ENCODE measurements around the gene LRRC1. TPM values are rescaled to one million over a fixed set of nuclear protein-coding genes. Genes with fewer than 3 reads are reported as not detected.
"Not testable (repeated sequence)": the region's sequence is repeated elsewhere in the genome, so short reads cannot be mapped to it uniquely, and the experiment has no call there.

The LRRC1 gene
- total and polyA plus RNA-seq, 2 donors = 21.6 to 21.7 TPM

- WGBS = 94% methylated on average over 2 of the region's 2 CpGs
- not testable (repeated sequence) for H3K4me3 ChIP-seq (ENCODE audit: low read length in 2 of 2); H3K27ac ChIP-seq (ENCODE audit: low read depth in 1 of 2, low read length in 1 of 2); H3K4me1 ChIP-seq (ENCODE audit: control insufficient read depth in 2 of 2, insufficient read depth in 2 of 2, low read length in 2 of 2); H3K36me3 ChIP-seq (ENCODE audit: control insufficient read depth in 2 of 2, insufficient read depth in 2 of 2, low read length in 1 of 2); H3K27me3 ChIP-seq (ENCODE audit: control insufficient read depth in 2 of 2, insufficient read depth in 1 of 2, low read length in 1 of 2); DNase-seq (ENCODE audit: low read depth in 6 of 9, low spot score in 9 of 9); H3K9me3 ChIP-seq (ENCODE audit: control insufficient read depth in 2 of 2, insufficient read depth in 1 of 2, low read length in 1 of 2)
Measured at GRCh38 chr6:53776152-53776551, 18.7 kb upstream of the LRRC1 start.

- not testable (repeated sequence) for H3K4me1 ChIP-seq (ENCODE audit: control insufficient read depth in 2 of 2, insufficient read depth in 2 of 2, low read length in 2 of 2); H3K9me3 ChIP-seq (ENCODE audit: control insufficient read depth in 2 of 2, insufficient read depth in 1 of 2, low read length in 1 of 2); DNase-seq (ENCODE audit: low read depth in 6 of 9, low spot score in 9 of 9); H3K4me3 ChIP-seq (ENCODE audit: low read length in 2 of 2); H3K27me3 ChIP-seq (ENCODE audit: control insufficient read depth in 2 of 2, insufficient read depth in 1 of 2, low read length in 1 of 2); H3K36me3 ChIP-seq (ENCODE audit: control insufficient read depth in 2 of 2, insufficient read depth in 2 of 2, low read length in 1 of 2); H3K27ac ChIP-seq (ENCODE audit: low read depth in 1 of 2, low read length in 1 of 2)
Measured at GRCh38 chr6:53784991-53785390, 9.8 kb upstream of the LRRC1 start.

GRCh38 chr6:53786832-53787231, 8.0 kb upstream of the LRRC1 start:
- 97% methylated on average over 1 of the region's 1 CpG for WGBS
- no peaks in the 10 kb centered on the region for H3K27me3 ChIP-seq (ENCODE audit: control insufficient read depth in 2 of 2, insufficient read depth in 1 of 2, low read length in 1 of 2)
- no peaks in the 10 kb centered on the region for H3K4me1 ChIP-seq (ENCODE audit: control insufficient read depth in 2 of 2, insufficient read depth in 2 of 2, low read length in 2 of 2)
- no peaks in the 10 kb centered on the region for H3K9me3 ChIP-seq (ENCODE audit: control insufficient read depth in 2 of 2, insufficient read depth in 1 of 2, low read length in 1 of 2)
- H3K27ac ChIP-seq (ENCODE audit: low read depth in 1 of 2, low read length in 1 of 2) = no peak overlapping the region
- H3K36me3 ChIP-seq (ENCODE audit: control insufficient read depth in 2 of 2, insufficient read depth in 2 of 2, low read length in 1 of 2) = no peaks in the 10 kb centered on the region
- H3K4me3 ChIP-seq (ENCODE audit: low read length in 2 of 2) = no peak overlapping the region
- DNase-seq (ENCODE audit: low read depth in 6 of 9, low spot score in 9 of 9) = no peak

GRCh38 chr6:53790886-53791285, 3.9 kb upstream of the LRRC1 start:
- H3K4me3 ChIP-seq (ENCODE audit: low read length in 2 of 2) = no peak overlapping the region
- H3K9me3 ChIP-seq (ENCODE audit: control insufficient read depth in 2 of 2, insufficient read depth in 1 of 2, low read length in 1 of 2) = peaks cover 0 to 4% of the 10 kb centered on the region in 2 donors
- WGBS = 97% methylated on average over 2 of the region's 2 CpGs
- peaks cover 0 to 2% of the 10 kb centered on the region in 2 donors for H3K27me3 ChIP-seq (ENCODE audit: control insufficient read depth in 2 of 2, insufficient read depth in 1 of 2, low read length in 1 of 2)
- no peak overlapping the region for H3K27ac ChIP-seq (ENCODE audit: low read depth in 1 of 2, low read length in 1 of 2)
- no peaks in the 10 kb centered on the region for H3K36me3 ChIP-seq (ENCODE audit: control insufficient read depth in 2 of 2, insufficient read depth in 2 of 2, low read length in 1 of 2)
- H3K4me1 ChIP-seq (ENCODE audit: control insufficient read depth in 2 of 2, insufficient read depth in 2 of 2, low read length in 2 of 2) = peaks cover 12 to 13% of the 10 kb centered on the region in 2 donors
- no peak for DNase-seq (ENCODE audit: low read depth in 6 of 9, low spot score in 9 of 9)

GRCh38 chr6:53792016-53792415, 2.8 kb upstream of the LRRC1 start:
- Histone ChIP-seq H3K4me3 (ENCODE audit: low read length in 2 of 2) (no peak overlapping the region), H3K4me1 (ENCODE audit: control insufficient read depth in 2 of 2, insufficient read depth in 2 of 2, low read length in 2 of 2) (peaks cover 12 to 20% of the 10 kb centered on the region in 2 donors), H3K36me3 (ENCODE audit: control insufficient read depth in 2 of 2, insufficient read depth in 2 of 2, low read length in 1 of 2) (no peaks in the 10 kb centered on the region), H3K9me3 (ENCODE audit: control insufficient read depth in 2 of 2, insufficient read depth in 1 of 2, low read length in 1 of 2) (peaks cover 0 to 4% of the 10 kb centered on the region in 2 donors), H3K27ac (ENCODE audit: low read depth in 1 of 2, low read length in 1 of 2) (no peak overlapping the region), H3K27me3 (ENCODE audit: control insufficient read depth in 2 of 2, insufficient read depth in 1 of 2, low read length in 1 of 2) (peaks cover 0 to 2% of the 10 kb centered on the region in 2 donors)
- DNase-seq (ENCODE audit: low read depth in 6 of 9, low spot score in 9 of 9) = no peak
- whole genome bisulfite sequencing = 95% methylated on average over 2 of the region's 2 CpGs

GRCh38 chr6:53792973-53793317, 1.9 kb upstream of the LRRC1 start:
- WGBS = 89% methylated on average over 3 of the region's 3 CpGs
- H3K4me3 ChIP-seq (ENCODE audit: low read length in 2 of 2) = peak overlapping the region in 1 of 2 donors; percentile 86
- H3K27me3 ChIP-seq (ENCODE audit: control insufficient read depth in 2 of 2, insufficient read depth in 1 of 2, low read length in 1 of 2) = peaks cover 0 to 2% of the 10 kb centered on the region in 2 donors
- H3K27ac ChIP-seq (ENCODE audit: low read depth in 1 of 2, low read length in 1 of 2) = peak overlapping the region in 1 of 2 donors; percentile 97
- no peak for DNase-seq (ENCODE audit: low read depth in 6 of 9, low spot score in 9 of 9)
- H3K4me1 ChIP-seq (ENCODE audit: control insufficient read depth in 2 of 2, insufficient read depth in 2 of 2, low read length in 2 of 2) = peaks cover 12 to 26% of the 10 kb centered on the region in 2 donors
- peaks cover 0 to 4% of the 10 kb centered on the region in 2 donors for H3K9me3 ChIP-seq (ENCODE audit: control insufficient read depth in 2 of 2, insufficient read depth in 1 of 2, low read length in 1 of 2)
- H3K36me3 ChIP-seq (ENCODE audit: control insufficient read depth in 2 of 2, insufficient read depth in 2 of 2, low read length in 1 of 2) = no peaks in the 10 kb centered on the region

- peaks cover 12 to 28% of the 10 kb centered on the region in 2 donors for H3K4me1 ChIP-seq (ENCODE audit: control insufficient read depth in 2 of 2, insufficient read depth in 2 of 2, low read length in 2 of 2)
- peaks cover 0 to 4% of the 10 kb centered on the region in 2 donors for H3K9me3 ChIP-seq (ENCODE audit: control insufficient read depth in 2 of 2, insufficient read depth in 1 of 2, low read length in 1 of 2)
- WGBS = 1% methylated on average over 25 of the region's 25 CpGs
- no peaks in the 10 kb centered on the region for H3K36me3 ChIP-seq (ENCODE audit: control insufficient read depth in 2 of 2, insufficient read depth in 2 of 2, low read length in 1 of 2)
- DNase-seq (ENCODE audit: low read depth in 6 of 9, low spot score in 9 of 9) = peak in 8 of 9 donors; percentile 36 to 77 (median 54)
- peak overlapping the region; percentile 84 to 86 for H3K4me3 ChIP-seq (ENCODE audit: low read length in 2 of 2)
- H3K27ac ChIP-seq (ENCODE audit: low read depth in 1 of 2, low read length in 1 of 2) = peak overlapping the region; percentile 93 to 97
- H3K27me3 ChIP-seq (ENCODE audit: control insufficient read depth in 2 of 2, insufficient read depth in 1 of 2, low read length in 1 of 2) = peaks cover 0 to 2% of the 10 kb centered on the region in 2 donors
Measured at GRCh38 chr6:53793318-53794136, 1.3 kb upstream of the LRRC1 start.

GRCh38 chr6:53794137-53794719, 577 bp upstream of the LRRC1 start:
- DNase-seq (ENCODE audit: low read depth in 6 of 9, low spot score in 9 of 9) = peak; percentile 83 to 97 (median 91)
- H3K4me3 ChIP-seq (ENCODE audit: low read length in 2 of 2) = peak overlapping the region; percentile 84 to 86
- peak overlapping the region; percentile 93 to 97 for H3K27ac ChIP-seq (ENCODE audit: low read depth in 1 of 2, low read length in 1 of 2)
- H3K9me3 ChIP-seq (ENCODE audit: control insufficient read depth in 2 of 2, insufficient read depth in 1 of 2, low read length in 1 of 2) = peaks cover 0 to 4% of the 10 kb centered on the region in 2 donors
- peaks cover 0 to 2% of the 10 kb centered on the region in 2 donors for H3K27me3 ChIP-seq (ENCODE audit: control insufficient read depth in 2 of 2, insufficient read depth in 1 of 2, low read length in 1 of 2)
- WGBS = under 1% methylated on average over 27 of the region's 27 CpGs
- no peaks in the 10 kb centered on the region for H3K36me3 ChIP-seq (ENCODE audit: control insufficient read depth in 2 of 2, insufficient read depth in 2 of 2, low read length in 1 of 2)
- peaks cover 12 to 28% of the 10 kb centered on the region in 2 donors for H3K4me1 ChIP-seq (ENCODE audit: control insufficient read depth in 2 of 2, insufficient read depth in 2 of 2, low read length in 2 of 2)

GRCh38 chr6:53795340-53795701, 516 bp downstream of the LRRC1 start:
- H3K27me3 ChIP-seq (ENCODE audit: control insufficient read depth in 2 of 2, insufficient read depth in 1 of 2, low read length in 1 of 2) = peaks cover 0 to 2% of the 10 kb centered on the region in 2 donors
- peak in 1 of 9 donors; percentile 48 for DNase-seq (ENCODE audit: low read depth in 6 of 9, low spot score in 9 of 9)

More at GRCh38 chr6:53795340-53795701, 516 bp downstream of the LRRC1 start:
- peaks cover 0 to 4% of the 10 kb centered on the region in 2 donors for H3K9me3 ChIP-seq (ENCODE audit: control insufficient read depth in 2 of 2, insufficient read depth in 1 of 2, low read length in 1 of 2)
- H3K27ac ChIP-seq (ENCODE audit: low read depth in 1 of 2, low read length in 1 of 2) = peak overlapping the region; percentile 21 to 46
- peak overlapping the region; percentile 84 to 86 for H3K4me3 ChIP-seq (ENCODE audit: low read length in 2 of 2)
- H3K4me1 ChIP-seq (ENCODE audit: control insufficient read depth in 2 of 2, insufficient read depth in 2 of 2, low read length in 2 of 2) = peaks cover 12 to 28% of the 10 kb centered on the region in 2 donors
- H3K36me3 ChIP-seq (ENCODE audit: control insufficient read depth in 2 of 2, insufficient read depth in 2 of 2, low read length in 1 of 2) = no peaks in the 10 kb centered on the region
- under 1% methylated on average over 21 of the region's 21 CpGs for WGBS

All from thymus (tissue), 11 donors.